DOHH2 (cell line): ENCODE data around the gene SHB.

Experiments used
- H3F3A ChIP-seq: fragments of 200-600 bp; sonication (generic), shearing (Covaris generic); 2 replicates; pipeline ENCODE4 v1.6.0; 2016; ENCODE audit warnings: antibody characterized with exemption, mild to moderate bottlenecking; ENCODE audit not compliant: control insufficient read depth, insufficient read depth
- H3K27ac ChIP-seq: fragments of 200-600 bp; sonication (generic); 2 replicates; pipeline ENCODE4 v1.5.1; 2014; ENCODE audit warnings: low read depth, mild to moderate bottlenecking, low read length, moderate library complexity
- H3K27me3 ChIP-seq: fragments of 200-600 bp; sonication (generic); 2 replicates; pipeline ENCODE4 v1.6.1; 2014; ENCODE audit warnings: mild to moderate bottlenecking, low read length, mixed read lengths; ENCODE audit not compliant: control insufficient read depth
- H3K36me3 ChIP-seq: fragments of 200-600 bp; sonication (generic); 2 replicates; pipeline ENCODE4 v1.6.1; 2014; ENCODE audit warnings: mild to moderate bottlenecking, low read length, moderate library complexity, mixed read lengths; ENCODE audit not compliant: control insufficient read depth
- H3K4me1 ChIP-seq: fragments of 200-600 bp; sonication (generic); 2 replicates; pipeline ENCODE4 v1.6.1; 2014; ENCODE audit warnings: mild to moderate bottlenecking, low read length, mixed read lengths; ENCODE audit not compliant: control insufficient read depth
- H3K4me2 ChIP-seq: fragments of 200-600 bp; sonication (generic); 2 replicates; pipeline ENCODE4 v1.6.0; 2014; ENCODE audit warnings: mild to moderate bottlenecking, low read length, moderate library complexity
- H3K4me3 ChIP-seq: fragments of 200-600 bp; sonication (generic); 2 replicates; pipeline ENCODE4 v1.5.1; 2014; ENCODE audit warnings: mild to moderate bottlenecking, low read length, mixed read lengths
- H3K79me2 ChIP-seq: fragments of 200-600 bp; sonication (generic); 2 replicates; pipeline ENCODE4 v1.6.1; 2014; ENCODE audit warnings: mild to moderate bottlenecking, low read length, mixed read lengths; ENCODE audit not compliant: control insufficient read depth
- H3K9me2 ChIP-seq: fragments of 200-600 bp; sonication (generic); replicated peaks from 2 replicates; pipeline ENCODE4 v1.6.1; 2014; ENCODE audit warnings: mild to moderate bottlenecking, low read length, mixed read lengths; ENCODE audit not compliant: control insufficient read depth
- H3K9me3 ChIP-seq: fragments of 200-600 bp; sonication (generic); 2 replicates; pipeline ENCODE4 v1.6.1; 2014; ENCODE audit warnings: antibody characterized with exemption, low read length, mixed read lengths; ENCODE audit not compliant: control insufficient read depth, insufficient read depth
- H4K20me1 ChIP-seq: fragments of 200-600 bp; sonication (generic); 2 replicates; pipeline ENCODE4 v1.6.0; 2014; ENCODE audit warnings: low read depth, mild to moderate bottlenecking, antibody characterized with exemption, low read length, moderate library complexity; ENCODE audit not compliant: control insufficient read depth, insufficient read depth
- CTCF ChIP-seq: fragments of 200-600 bp; sonication (generic); IDR thresholded peaks from one replicate; pipeline ENCODE4 v1.5.1; 2014; ENCODE audit warnings: antibody characterized with exemption, mild to moderate bottlenecking, low read depth, low read length; ENCODE audit not compliant: poor library complexity, severe bottlenecking
- EZH2phosphoT487 ChIP-seq: fragments of 200-600 bp; sonication (generic); IDR thresholded peaks from 2 replicates; pipeline ENCODE4 v1.6.1; 2017; ENCODE audit warnings: borderline replicate concordance, mild to moderate bottlenecking, antibody characterized with exemption, low read length, moderate library complexity, mixed read lengths

Gene SHB

GRCh38 chr9:37984672-37985611 lies 84.1 kb downstream of the SHB start:
- H3K79me2 ChIP-seq: no peaks in the 10 kb centered on the region
- H3K27me3 ChIP-seq: peaks cover 10% of the 10 kb centered on the region; the same call in 1 of the 2 replicates
- no peaks in the 10 kb centered on the region for H3F3A ChIP-seq
- H3K9me3 ChIP-seq: no peaks in the 10 kb centered on the region
- H3K4me2 ChIP-seq: no peak overlapping the region
- H3K4me3 ChIP-seq: no peak overlapping the region
- no peaks in the 10 kb centered on the region for H4K20me1 ChIP-seq
- no peaks in the 10 kb centered on the region for H3K36me3 ChIP-seq
- H3K27ac ChIP-seq: no peak overlapping the region
- TF ChIP-seq EZH2phosphoT487 (no peak), CTCF (no peak)
- H3K9me2 ChIP-seq: no peaks in the 10 kb centered on the region
- H3K4me1 ChIP-seq: no peaks in the 10 kb centered on the region

- H4K20me1 ChIP-seq: no peaks in the 10 kb centered on the region
- no peaks in the 10 kb centered on the region for H3K4me1 ChIP-seq
- no peaks in the 10 kb centered on the region for H3F3A ChIP-seq
- H3K4me3 ChIP-seq: no peak overlapping the region
- no peak for TF ChIP-seq EZH2phosphoT487
- TF ChIP-seq CTCF: no peak
- no peak overlapping the region for H3K27ac ChIP-seq
- H3K9me2 ChIP-seq: no peaks in the 10 kb centered on the region
- H3K79me2 ChIP-seq: no peaks in the 10 kb centered on the region
- no peaks in the 10 kb centered on the region for H3K36me3 ChIP-seq
- H3K27me3 ChIP-seq: 0 out of 2 replicates have a peak, but pooled peaks cover 4% of the 10 kb centered on the region
- no peak overlapping the region for H3K4me2 ChIP-seq
- H3K9me3 ChIP-seq: no peaks in the 10 kb centered on the region
Measured at GRCh38 chr9:37984278-37984671, 84.8 kb downstream of the SHB start.

GRCh38 chr9:37983381-37984067 lies 85.5 kb downstream of the SHB start:
- H3K79me2 ChIP-seq: no peaks in the 10 kb centered on the region
- H3K27ac ChIP-seq: no peak overlapping the region
- no peaks in the 10 kb centered on the region for H3F3A ChIP-seq
- TF ChIP-seq CTCF: no peak
- no peak for TF ChIP-seq EZH2phosphoT487
- no peaks in the 10 kb centered on the region for H3K9me2 ChIP-seq
- no peaks in the 10 kb centered on the region for H3K9me3 ChIP-seq
- no peaks in the 10 kb centered on the region for H3K4me1 ChIP-seq
- H4K20me1 ChIP-seq: no peaks in the 10 kb centered on the region
- no peaks in the 10 kb centered on the region for H3K36me3 ChIP-seq
- no peak overlapping the region for H3K4me3 ChIP-seq
- no peak overlapping the region for H3K4me2 ChIP-seq
- H3K27me3 ChIP-seq: no peaks in the 10 kb centered on the region
